K562 (cell line): ENCODE data around the gene GALM. TPM values are rescaled to one million over a fixed set of nuclear protein-coding genes. Genes with fewer than 3 reads are reported as not detected.

ENCODE experiments used
- ATAC-seq: fragments of 200-7000 bp; cut with Tn5 transposase; 3 replicates; pipeline ENCODE4 v1.9.1; 2020; ENCODE audit warnings: moderate library complexity
- BruUV-seq: library from RNA; stranded (reverse); fragments of 400-500 nt; replicated peaks from 2 replicates; lab custom pipeline; 2021; lab: Mats Ljungman, UMichigan
- CTCF ChIA-PET: fragments of 300-600 bp; formaldehyde crosslinking; extraction: SDS; loops from one replicate; lab custom pipeline; 2021; ENCODE audit warnings: low intra/inter-chr PET ratio; lab: Yijun Ruan, JAX
- POLR2A ChIA-PET: fragments of 300-600, 350-650 bp; sonication (Branson Sonifier 250); formaldehyde crosslinking; extraction: SDS; loops from one replicate; lab custom pipeline; 2021; ENCODE audit warnings: antibody characterized with exemption, inconsistent platforms; lab: Yijun Ruan, JAX
- DNase-seq, 4 experiments: peaks; one replicate each; pipeline versions ENCODE4 v3.0.0 to v3.0.0-alpha.2; 2011 to 2018; ENCODE audit warnings: low spot score in 3 of 4, mixed read lengths in 3 of 4; ENCODE audit errors: extremely low read depth in 1 of 4
- FAIRE-seq: peaks from 2 replicates; lab custom pipeline; 2011; peaks lifted over from hg19 to GRCh38; lab: Jason Lieb, UNC
- H2AFZ ChIP-seq: 2 replicates; pipeline ENCODE4 v1.6.0; 2011; ENCODE audit warnings: low read depth, low read length, control low read depth, inconsistent platforms
- H3K27ac ChIP-seq: fragments of 200-600 bp; 3 replicates; pipeline ENCODE4 v1.8.0; 2011; ENCODE audit warnings: low read depth, mild to moderate bottlenecking, control low read depth, inconsistent platforms, low read length, moderate library complexity, mixed read lengths; ENCODE audit errors: extremely low read depth
- H3K27me3 ChIP-seq, 2 experiments: fragments of 300-600 bp in 1 of 2; 2 replicates in 1 of 2; 3 replicates in 1 of 2; pipeline versions ENCODE4 v1.6.0 to v1.8.0; 2011; ENCODE audit warnings: inconsistent platforms in 2 of 2, low read length in 2 of 2, mild to moderate bottlenecking in 1 of 2, mixed read lengths in 1 of 2, moderate library complexity in 1 of 2; ENCODE audit not compliant: control insufficient read depth in 2 of 2, insufficient read depth in 2 of 2
- H3K36me3 ChIP-seq: fragments of 300-600 bp; 3 replicates; pipeline ENCODE4 v1.8.0; 2011; ENCODE audit warnings: mild to moderate bottlenecking, low read length, inconsistent platforms; ENCODE audit not compliant: control insufficient read depth, insufficient read depth
- H3K4me1 ChIP-seq, 2 experiments: fragments of 200-600 bp in 1 of 2; replicated peaks in 1 of 2; 2 replicates in 1 of 2; 3 replicates in 1 of 2; pipeline versions ENCODE4 v1.5.1 to v1.8.0; 2011; ENCODE audit warnings: inconsistent platforms in 2 of 2, low read length in 2 of 2, mild to moderate bottlenecking in 1 of 2, mixed read lengths in 1 of 2, moderate library complexity in 1 of 2; ENCODE audit not compliant: control insufficient read depth in 2 of 2, insufficient read depth in 2 of 2
- H3K4me2 ChIP-seq: 2 replicates; pipeline ENCODE4 v1.6.1; 2011; ENCODE audit warnings: low read length, control low read depth, inconsistent platforms, mixed read lengths; ENCODE audit not compliant: insufficient read depth
- H3K4me3 ChIP-seq: fragments of 200-600 bp; sonication (generic), shearing (Covaris generic); 2 replicates; pipeline ENCODE4 v1.5.1; 2016; ENCODE audit warnings: control low read depth, inconsistent platforms
- H3K79me2 ChIP-seq: fragments of 200-600 bp; 3 replicates; pipeline ENCODE4 v1.8.0; 2011; ENCODE audit warnings: low read length, inconsistent platforms; ENCODE audit not compliant: control insufficient read depth, insufficient read depth
- H3K9ac ChIP-seq, 2 experiments: 2 replicates each; pipeline versions ENCODE4 v1.6.0 to v1.6.1; 2011; ENCODE audit warnings: low read depth in 2 of 2, low read length in 2 of 2, control low read depth in 1 of 2, inconsistent platforms in 1 of 2, mild to moderate bottlenecking in 1 of 2, mixed read lengths in 1 of 2; ENCODE audit not compliant: insufficient read depth in 1 of 2
- H3K9me1 ChIP-seq: one replicate; pipeline ENCODE4 v1.6.0; 2011; ENCODE audit warnings: inconsistent platforms, mild to moderate bottlenecking, low read length, moderate library complexity; ENCODE audit not compliant: control insufficient read depth, insufficient read depth
- H3K9me3 ChIP-seq: replicated peaks from 2 replicates; pipeline ENCODE4 v1.5.1; 2011; ENCODE audit warnings: low read depth, low read length, inconsistent platforms; ENCODE audit not compliant: control insufficient read depth, insufficient read depth
- H4K20me1 ChIP-seq: replicated peaks from 2 replicates; pipeline ENCODE4 v1.6.1; 2011; ENCODE audit warnings: low read length, inconsistent platforms, mixed read lengths; ENCODE audit not compliant: control insufficient read depth, insufficient read depth
- C11orf30 ChIP-seq: fragments of 450-650 bp; IDR thresholded peaks from 2 replicates; pipeline ENCODE4 v1.6.1; 2016; ENCODE audit warnings: low read depth, mild to moderate bottlenecking
- ESRRA ChIP-seq: fragments of 450-650 bp; IDR thresholded peaks from 2 replicates; pipeline ENCODE4 v1.6.1; 2014; ENCODE audit warnings: low read depth, mild to moderate bottlenecking, moderate library complexity, borderline replicate concordance
- ETV1 ChIP-seq: fragments of 450-650 bp; conservative IDR thresholded peaks from 2 replicates; pipeline ENCODE4 v1.6.1; 2016; ENCODE audit warnings: missing genetic modification characterization, control low read depth, low read depth, missing compliant biosample characterization
- HINFP ChIP-seq: fragments of 450-650 bp; conservative IDR thresholded peaks from 2 replicates; pipeline ENCODE4 v1.6.1; 2016; ENCODE audit warnings: missing genetic modification characterization, low read depth, mild to moderate bottlenecking, control low read depth, missing compliant biosample characterization
- HMBOX1 ChIP-seq: sonication (generic); IDR thresholded peaks from 2 replicates; pipeline ENCODE4 v1.6.1; 2016
- JUNB ChIP-seq: fragments of 450-650 bp; formaldehyde crosslinking; conservative IDR thresholded peaks from 2 replicates; pipeline ENCODE4 v1.4.0; 2020; ENCODE audit warnings: mild to moderate bottlenecking
- KDM1A ChIP-seq, 2 experiments: fragments of 450-650 bp; IDR thresholded peaks; 2 replicates each; pipeline ENCODE4 v1.6.1; 2016; ENCODE audit warnings: mild to moderate bottlenecking in 2 of 2
- NR2C1 ChIP-seq, 2 experiments: fragments of 450-650 bp; IDR thresholded peaks; 2 replicates each; pipeline ENCODE4 v1.6.1; 2017; ENCODE audit warnings: mild to moderate bottlenecking in 2 of 2, antibody characterized with exemption in 1 of 2, inconsistent platforms in 1 of 2, missing compliant biosample characterization in 1 of 2, missing genetic modification characterization in 1 of 2
- RAD51 ChIP-seq: fragments of 450-650 bp; IDR thresholded peaks from 2 replicates; pipeline ENCODE4 v1.7.1; 2016; ENCODE audit warnings: low read depth, mild to moderate bottlenecking, borderline replicate concordance
- ZFPM2 ChIP-seq: fragments of 250-450 bp; sonication (Bioruptor Pico); IDR thresholded peaks from 2 replicates; pipeline ENCODE4 v1.5.1; 2022; ENCODE audit warnings: mild to moderate bottlenecking
- ZFX ChIP-seq: sonication (generic); formaldehyde crosslinking; IDR thresholded peaks from 2 replicates; pipeline ENCODE4 v1.8.0; 2022; ENCODE audit warnings: mild to moderate bottlenecking, missing genetic modification reagents, moderate library complexity
- ZNF311 ChIP-seq: fragments of 250-450 bp; sonication (Bioruptor Pico); IDR thresholded peaks from 2 replicates; pipeline ENCODE4 v1.4.0; 2020; ENCODE audit warnings: mild to moderate bottlenecking, moderate library complexity
- ZNF707 ChIP-seq: fragments of 250-450 bp; sonication (Bioruptor Pico); conservative IDR thresholded peaks from 2 replicates; pipeline ENCODE4 v1.8.0; 2022; ENCODE audit warnings: inconsistent platforms, mild to moderate bottlenecking, moderate library complexity
- WGBS: fragments of 100-300 bp; shearing (Covaris generic); methylation state at CpG from one replicate; pipeline ENCODE4 v1.1.6; 2016; ENCODE audit warnings: low coverage, mixed read lengths; ENCODE audit not compliant: insufficient coverage; ENCODE audit errors: missing lambda C conversion rate; 5-methylcytosine and 5-hydroxymethylcytosine counted together
- in situ Hi-C: fragments of 300-500 bp; cut with MboI; formaldehyde crosslinking; loops from 4 replicates; pipeline ENCODE4 v1.15.0; 2018; ENCODE audit warnings: inconsistent platforms, mixed read lengths
- intact Hi-C: fragments of 100-400 bp; cut with micrococcal nuclease; formaldehyde crosslinking; loops from 2 replicates; pipeline ENCODE4 v1.14.2; 2022
- polyA plus RNA-seq, 8 experiments: library from polyadenylated mRNA; depleted of rRNA in 4 of 8; stranded (reverse) in 5 of 8; unstranded in 3 of 8; fragments of >200 nt; fragmentation: Nextera tagmentation in 2 of 8; fragmentation: Illumina TruSeq in 1 of 8; extraction: Ambion mirVana in 2 of 8; extraction: Trizol in 1 of 8; gene quantifications; 2 replicates each; pipeline versions ENCODE4 v1.2.1 to v1.2.3, GENCODE V29; 2011 to 2014; ENCODE audit warnings: inconsistent platforms in 1 of 8, missing spikeins in 1 of 8
- total RNA-seq, 7 experiments: library from RNA; depleted of rRNA in 6 of 7; stranded (reverse); fragments of >200 nt in 6 of 7; fragmentation: Illumina TruSeq in 2 of 7; extraction: Trizol in 2 of 7; gene quantifications; 2 replicates each; pipeline versions ENCODE4 v1.2.1 to v1.2.3, GENCODE V29; 2011 to 2021; ENCODE audit warnings: low replicate concordance in 1 of 7

GALM gene
- total and polyA plus RNA-seq, 9 of the 15 experiments (the other 6 are each of a cell fraction or from before 2014, with no cell fraction given) = 22.1 to 51.7 (median 27.9) TPM

- Histone ChIP-seq H3K9me1 (no peaks in the 10 kb centered on the region), H3K27ac (no peak overlapping the region), H3K27me3 (no peaks in the 10 kb centered on the region), H3K79me2 (no peaks in the 10 kb centered on the region), H3K9ac (no peak overlapping the region), H4K20me1 (no peaks in the 10 kb centered on the region), H3K4me1 (peaks cover 24 to 36% of the 10 kb centered on the region in 2 experiments), H3K4me2 (no peak overlapping the region), H2AFZ (peak overlapping the region; percentile 48; the same call in 1 of the 2 replicates), H3K9me3 (no peaks in the 10 kb centered on the region), H3K4me3 (no peak overlapping the region), H3K36me3 (no peaks in the 10 kb centered on the region)
- BruUV-seq = no TSS peak
- TF ChIP-seq ZNF707 (CRISPR knock-in tag) (no peak), HMBOX1 (peak; percentile 41; the same call in 1 of the 2 replicates), C11orf30 (peak; percentile 21; the same call in 1 of the 2 replicates)
- in situ Hi-C loops (no loop called here), intact Hi-C loops (no loop called here)
- FAIRE-seq = no peak
- no peak for ATAC-seq
- CTCF ChIA-PET = interaction anchor here (0.7 kb wide), 1 partner anchor 1227 kb away, joined by 4 read pairs; no protein-coding TSS in a partner anchor
- POLR2A ChIA-PET = no interaction called here
- WGBS = 53% methylated on average over 4 of the region's 4 CpGs
- DNase-seq = no peak
Measured at GRCh38 chr2:38656866-38657480, 8.9 kb upstream of the GALM start.

GRCh38 chr2:38658613-38659012 lies 7.3 kb upstream of the GALM start:
- Histone ChIP-seq H3K79me2 (no peaks in the 10 kb centered on the region), H4K20me1 (no peaks in the 10 kb centered on the region), H3K4me1 (peaks cover 13 to 19% of the 10 kb centered on the region in 2 experiments), H3K9ac (no peak overlapping the region), H2AFZ (no peak overlapping the region), H3K4me2 (no peak overlapping the region), H3K27ac (no peak overlapping the region), H3K4me3 (no peak overlapping the region), H3K36me3 (no peaks in the 10 kb centered on the region), H3K9me1 (no peaks in the 10 kb centered on the region), H3K9me3 (no peaks in the 10 kb centered on the region), H3K27me3 (no peaks in the 10 kb centered on the region)
- CTCF ChIA-PET = no interaction called here
- intact Hi-C loops (no loop called here), in situ Hi-C loops (no loop called here)
- POLR2A ChIA-PET = no interaction called here
- FAIRE-seq = no peak
- no peak for ATAC-seq
- BruUV-seq = no TSS peak
- DNase-seq = no peak
- WGBS = 54% methylated on average over 2 of the region's 2 CpGs
- peak; percentile 21; the same call in 1 of the 2 replicates for TF ChIP-seq NR2C1 (IDR thresholded peaks at IDR 0.05)
- TF ChIP-seq NR2C1 (tag; IDR thresholded peaks at IDR 0.05) = 0 out of 2 replicates have a peak, but pooled peaks have one; percentile 44
- no peak for TF ChIP-seq ZFPM2 (CRISPR knock-in tag)
- TF ChIP-seq ZNF311 (CRISPR knock-in tag) = no peak
- TF ChIP-seq JUNB = no peak
- peak; percentile 89 for TF ChIP-seq ESRRA
- no peak for TF ChIP-seq ETV1
- no peak for TF ChIP-seq ZFX
- no peak for TF ChIP-seq HINFP
- TF ChIP-seq RAD51 = no peak
- TF ChIP-seq KDM1A (IDR thresholded peaks at IDR 0.05) = 0 out of 4 replicates have a peak, but pooled peaks of 1 of the 2 experiments have one; percentile 11
